Fibroblast of skin of back (primary cell): ENCODE measurements around the gene PIAS4. TPM values are rescaled to one million over a fixed set of nuclear protein-coding genes. Genes with fewer than 3 reads are reported as not detected.
A peak's percentile ranks its signal among the peaks of the same experiment; 100 is the strongest.
"Not testable (repeated sequence)": the region's sequence is repeated elsewhere in the genome, so short reads cannot be mapped to it uniquely, and the experiment has no call there.

Experiments used
- DNase-seq: peaks from one replicate; pipeline ENCODE4 v3.0.0-alpha.2; 2013
- polyA plus RNA-seq, 2 experiments: library from polyadenylated mRNA; unstranded; fragments of 120-200 nt; gene quantifications; one replicate each; pipeline ENCODE4 v1.2.1, GENCODE V29; 2013; ENCODE audit not compliant: insufficient read length in 2 of 2

The PIAS4 gene
- 23.3 TPM for polyA plus RNA-seq (2013, experiment 1 of 2; ENCODE audit: insufficient read length)
- 22.3 TPM for polyA plus RNA-seq (2013, experiment 2 of 2; ENCODE audit: insufficient read length)

- peak; percentile 94 for DNase-seq
Measured at GRCh38 chr19:4007021-4007835, at the start of gene PIAS4. TSS of gene PIAS4 (plus strand) at chr19:4007736. CDS start at chr19:4007761, 25 bp downstream.

DNA sequence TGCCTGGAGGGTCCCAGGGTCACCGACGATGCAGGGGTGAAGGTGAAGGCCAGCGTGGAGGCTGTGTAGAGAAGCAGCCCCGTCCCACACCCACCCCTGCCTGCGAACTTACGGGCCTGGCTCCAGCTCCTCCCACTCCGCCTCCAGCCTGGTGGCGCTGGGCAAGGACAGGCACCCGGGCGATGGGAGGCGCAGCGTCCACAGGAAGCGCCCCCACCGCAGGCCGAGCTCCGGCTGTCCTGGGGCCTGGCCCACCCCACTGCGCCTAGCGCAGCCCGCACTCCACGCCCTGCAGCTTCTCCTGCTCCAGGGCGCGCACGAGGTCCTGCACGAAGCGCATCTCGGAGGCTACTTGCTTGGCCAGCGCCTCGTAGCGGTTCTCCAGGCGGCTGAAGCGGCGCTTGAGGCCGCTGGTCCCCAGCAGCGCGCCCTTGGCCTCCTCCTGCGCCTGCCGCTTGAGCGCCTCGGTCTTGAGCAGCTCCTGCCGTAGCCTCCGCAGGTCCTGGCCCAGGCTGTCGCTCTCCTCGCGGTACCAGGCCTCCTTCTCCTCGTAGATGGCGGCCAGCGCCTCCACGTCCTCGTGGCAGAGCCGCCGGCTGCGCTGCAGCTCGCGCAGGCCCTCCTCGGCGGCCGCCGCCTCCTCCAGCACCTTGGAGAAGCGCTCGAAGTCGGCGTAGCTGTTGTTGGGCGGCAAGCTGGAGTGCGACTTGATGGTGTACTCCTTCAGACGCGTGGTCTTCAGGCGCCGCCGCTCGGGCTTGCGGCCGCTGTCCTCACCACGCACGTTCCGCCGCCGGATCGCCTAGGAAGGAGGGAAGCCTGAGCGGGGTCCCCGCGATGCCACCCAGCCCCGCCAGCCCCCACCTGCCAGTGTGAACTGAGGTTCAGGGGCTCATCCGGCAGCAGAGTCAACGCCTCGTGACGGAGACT is 48.4 kb upstream of the PIAS4 start:
- no peak for DNase-seq

DNA sequence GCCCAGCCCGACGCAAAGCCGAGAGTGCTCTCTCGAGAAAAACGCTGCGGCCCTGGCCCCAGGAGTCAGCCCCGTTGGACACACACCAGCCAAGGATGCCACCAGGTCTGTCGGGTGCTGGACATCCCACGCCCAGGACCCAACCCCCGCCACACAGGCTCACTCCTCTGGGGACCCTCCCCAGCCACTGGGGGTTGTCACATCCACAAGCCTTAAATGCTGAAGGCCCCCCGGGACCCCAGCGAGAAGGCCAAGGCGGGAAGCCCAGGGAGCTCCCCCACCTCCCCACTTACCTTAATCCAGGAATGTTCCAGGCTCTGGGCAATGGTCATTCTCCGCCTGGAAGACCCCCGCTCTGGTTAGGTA is 47.8 kb upstream of the PIAS4 start:
- no peak for DNase-seq

DNA sequence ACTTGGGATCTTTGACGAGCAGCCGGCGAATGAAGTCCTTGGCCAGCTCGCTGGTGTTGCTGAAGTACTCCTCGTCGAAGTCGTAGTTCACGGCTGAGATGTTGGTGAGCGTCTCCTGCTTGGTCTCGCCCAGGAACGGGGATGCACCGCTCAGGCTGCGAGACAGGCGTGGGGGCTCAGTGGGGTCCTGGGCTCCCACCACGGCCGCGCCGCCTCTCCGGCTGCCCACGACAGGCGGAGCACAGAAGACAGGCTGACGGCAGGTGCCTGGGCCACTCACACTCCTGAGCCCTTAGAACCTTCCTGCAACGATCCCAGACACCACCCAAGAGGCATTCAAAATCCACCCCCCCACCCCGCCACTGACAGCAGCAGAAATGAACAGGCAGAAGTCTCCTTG is 46.5 kb upstream of the PIAS4 start:
- DNase-seq, result no peak

GRCh38 chr19:3963458-3964255 is 43.9 kb upstream of the PIAS4 start:
- no peak for DNase-seq

GRCh38 chr19:3964256-3965194 is 43.0 kb upstream of the PIAS4 start:
- no peak for DNase-seq

- DNase-seq, result no peak
Measured at GRCh38 chr19:3966051-3967017, 41.2 kb upstream of the PIAS4 start.

GRCh38 chr19:3967983-3968382 is 39.6 kb upstream of the PIAS4 start:
- DNase-seq, result not testable (repeated sequence)

- DNase-seq, result peak; percentile 100
Measured at GRCh38 chr19:3968556-3969434, 38.7 kb upstream of the PIAS4 start.

DNA sequence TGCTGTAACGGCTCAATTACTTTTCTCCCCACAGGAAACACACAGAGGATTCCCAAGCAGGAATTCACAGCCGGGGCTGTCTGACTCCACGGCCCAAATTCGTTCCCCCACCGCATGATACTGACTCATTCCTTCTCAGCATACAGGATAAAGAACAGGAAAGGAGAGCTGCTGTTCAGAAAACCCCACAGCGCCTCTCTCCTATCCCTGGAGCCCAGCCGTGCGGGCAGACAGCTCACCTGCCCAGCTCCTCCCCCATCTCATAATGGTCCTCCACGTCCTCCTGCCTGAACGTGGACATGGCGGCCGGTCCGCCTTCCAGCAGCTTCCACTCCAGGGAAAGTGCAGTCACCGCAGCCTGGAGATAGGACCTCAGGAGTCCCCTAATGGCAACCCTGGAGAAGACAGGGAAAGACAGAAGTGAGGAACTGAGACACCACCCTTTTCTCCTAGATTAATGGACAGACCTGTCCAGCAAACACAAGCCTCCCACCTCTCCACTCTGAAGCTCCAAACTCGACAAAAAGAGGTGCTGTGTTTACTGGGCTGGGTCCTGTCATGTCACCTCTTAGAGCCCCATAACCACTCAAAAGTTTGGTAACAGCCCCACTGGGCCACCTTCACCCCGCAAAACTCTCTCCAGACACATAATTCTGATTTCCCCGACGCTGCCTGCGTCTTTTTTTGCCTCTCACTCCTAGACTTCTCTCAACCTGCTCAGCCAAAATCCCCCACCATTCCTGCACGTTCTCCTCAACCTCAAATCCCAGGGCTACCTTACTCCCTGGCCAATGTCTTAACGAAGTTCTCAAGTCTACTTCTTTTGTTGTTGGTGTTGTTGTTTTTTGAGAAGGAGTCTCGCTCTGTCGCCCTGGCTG is 37.9 kb upstream of the PIAS4 start:
- DNase-seq, result peak; percentile 93

DNA sequence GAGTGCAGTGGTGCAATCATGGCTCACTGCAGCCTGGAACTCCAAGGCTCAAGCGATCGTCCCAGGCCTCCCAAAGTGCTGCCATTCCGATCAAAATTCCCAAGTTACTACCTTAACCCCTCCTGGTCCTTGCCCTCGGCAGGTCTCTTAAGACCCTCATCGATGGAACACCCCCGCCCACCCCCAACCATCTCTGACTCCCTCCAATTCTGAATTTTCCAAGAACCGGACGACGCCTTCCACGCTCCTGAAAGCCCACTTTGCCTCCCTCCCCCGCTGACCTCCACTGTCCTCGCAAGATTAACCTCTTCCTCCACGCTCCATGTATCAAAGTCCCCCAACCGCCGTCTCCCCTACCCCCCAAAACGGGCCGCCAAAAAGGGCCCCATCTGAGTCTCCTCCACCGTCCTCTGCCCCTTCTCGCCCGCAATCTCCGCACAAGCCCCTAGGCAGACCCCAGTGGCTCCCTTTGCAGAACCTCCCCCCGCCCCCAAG is 37.2 kb upstream of the PIAS4 start:
- no peak for DNase-seq

DNA sequence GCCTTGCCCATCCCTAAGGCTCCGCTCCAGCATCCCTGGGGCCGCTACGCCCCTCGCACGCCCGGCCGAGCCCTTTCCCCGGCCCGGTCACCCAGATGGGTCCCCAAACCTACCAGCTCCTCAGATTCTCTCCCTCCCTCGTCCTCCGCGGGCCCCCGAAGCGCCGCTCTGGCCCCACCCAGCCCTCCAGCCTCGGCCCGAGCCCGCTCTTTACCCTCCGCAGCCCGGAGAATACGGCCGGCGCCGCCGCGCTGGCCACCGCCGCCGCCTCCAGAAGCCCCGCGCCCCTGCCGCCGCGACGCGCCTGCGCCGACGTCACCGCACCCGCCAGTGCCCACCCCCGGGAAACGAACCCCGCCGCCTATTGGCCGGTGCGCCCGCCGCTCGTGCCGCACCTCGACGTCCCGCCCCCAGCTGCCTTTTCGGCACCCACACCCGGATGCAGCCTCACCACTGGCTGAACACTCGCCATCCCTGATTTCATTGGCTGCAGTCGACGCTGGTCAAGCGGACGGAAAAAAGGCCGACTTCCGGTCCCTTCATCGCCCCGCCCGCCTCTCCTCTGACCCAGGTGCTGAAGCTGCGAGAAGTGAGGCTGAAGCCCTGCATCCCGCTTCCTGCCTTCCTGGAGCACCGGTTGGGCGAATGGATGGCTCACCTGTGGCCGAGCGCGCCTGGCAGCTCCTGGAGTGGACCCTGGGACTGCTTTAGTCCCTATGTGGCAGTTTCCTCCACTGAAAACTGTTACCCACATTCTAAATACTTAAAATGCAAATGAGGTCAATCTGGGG is 36.5 kb upstream of the PIAS4 start, which contains the start of gene DAPK3:
TSS of gene DAPK3 (minus strand) at position 292 of the 791 bp plus-strand sequence. CDS start 1,364 bp downstream, outside the sequence.
- DNase-seq, result peak; percentile 98

- DNase-seq, result no peak
Measured at GRCh38 chr19:3975144-3975543, 32.4 kb upstream of the PIAS4 start.

- no peak for DNase-seq
Measured at GRCh38 chr19:3975637-3976087, 31.9 kb upstream of the PIAS4 start.

GRCh38 chr19:3976495-3977241 is 30.9 kb upstream of the PIAS4 start:
- DNase-seq, result no peak
